Neural cell (in vitro differentiated cells): ENCODE data around the gene MAGEA11.

Experiments
- CTCF ChIP-seq: fragments of 450-650 bp; IDR thresholded peaks from 2 replicates; pipeline ENCODE4 v1.5.1; 2014; ENCODE audit warnings: antibody characterized with exemption, mild to moderate bottlenecking, moderate library complexity; ENCODE audit not compliant: poor library complexity, severe bottlenecking
- EP300 ChIP-seq: fragments of 450-650 bp; conservative IDR thresholded peaks from 2 replicates; pipeline ENCODE4 v1.6.1; 2014; ENCODE audit warnings: antibody characterized with exemption, mild to moderate bottlenecking, moderate library complexity; ENCODE audit not compliant: poor library complexity, severe bottlenecking
- EZH2 ChIP-seq: fragments of 200-600, 300-800 bp; shearing (Covaris generic), sonication (generic); IDR thresholded peaks from 2 replicates; pipeline ENCODE4 v1.6.1; 2014; ENCODE audit warnings: antibody characterized with exemption, low read length, borderline replicate concordance, mild to moderate bottlenecking; ENCODE audit not compliant: insufficient read depth, poor library complexity, severe bottlenecking

- TF ChIP-seq EZH2 (no peak), EP300 (no peak), CTCF (no peak)
Observed at GRCh38 chrX:149715468-149715867, 3.6 kb downstream of the MAGEA11 start.
